ENCODE measurements around the gene BACH2.

DNA sequence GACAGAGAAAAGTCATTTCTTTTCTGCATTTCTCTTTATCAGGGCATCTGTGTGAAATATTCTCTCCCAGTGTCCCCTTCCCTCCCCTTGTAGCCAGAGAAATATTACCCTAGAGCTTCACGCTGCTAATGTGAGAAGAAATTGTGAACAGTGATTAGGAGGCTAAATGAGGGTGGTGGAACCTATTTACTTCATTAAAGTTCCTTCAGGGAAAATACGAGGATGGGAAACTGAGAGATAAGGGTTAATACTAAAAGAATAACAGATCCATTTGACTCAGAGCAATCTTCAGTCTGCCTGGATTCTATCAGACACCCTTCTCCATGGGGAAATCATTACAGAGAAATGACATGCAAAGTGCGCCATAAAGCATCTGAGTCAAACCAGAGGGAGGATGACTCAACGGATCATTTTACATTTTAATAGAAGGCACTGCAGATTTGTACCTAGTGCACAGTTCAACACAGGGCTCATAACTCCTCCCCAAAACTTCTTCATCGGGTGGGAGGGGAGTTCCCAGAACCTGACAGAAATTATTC, 271.1 kb downstream of the BACH2 start:
- TF ChIP-seq, protein P1, sequence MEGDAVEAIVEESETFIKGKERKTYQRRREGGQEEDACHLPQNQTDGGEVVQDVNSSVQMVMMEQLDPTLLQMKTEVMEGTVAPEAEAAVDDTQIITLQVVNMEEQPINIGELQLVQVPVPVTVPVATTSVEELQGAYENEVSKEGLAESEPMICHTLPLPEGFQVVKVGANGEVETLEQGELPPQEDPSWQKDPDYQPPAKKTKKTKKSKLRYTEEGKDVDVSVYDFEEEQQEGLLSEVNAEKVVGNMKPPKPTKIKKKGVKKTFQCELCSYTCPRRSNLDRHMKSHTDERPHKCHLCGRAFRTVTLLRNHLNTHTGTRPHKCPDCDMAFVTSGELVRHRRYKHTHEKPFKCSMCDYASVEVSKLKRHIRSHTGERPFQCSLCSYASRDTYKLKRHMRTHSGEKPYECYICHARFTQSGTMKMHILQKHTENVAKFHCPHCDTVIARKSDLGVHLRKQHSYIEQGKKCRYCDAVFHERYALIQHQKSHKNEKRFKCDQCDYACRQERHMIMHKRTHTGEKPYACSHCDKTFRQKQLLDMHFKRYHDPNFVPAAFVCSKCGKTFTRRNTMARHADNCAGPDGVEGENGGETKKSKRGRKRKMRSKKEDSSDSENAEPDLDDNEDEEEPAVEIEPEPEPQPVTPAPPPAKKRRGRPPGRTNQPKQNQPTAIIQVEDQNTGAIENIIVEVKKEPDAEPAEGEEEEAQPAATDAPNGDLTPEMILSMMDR (IDR thresholded peaks at IDR 0.05; ENCODE audit: insufficient read depth, low read length, poor library complexity, severe bottlenecking): no peak
- TF ChIP-seq EZH2phosphoT487 (conservative IDR thresholded peaks at IDR 0.05; ENCODE audit: low read length): no peak
